GM21360 (cell line): ENCODE results near the gene LRRTM4.

Source experiments
- ATAC-seq: cut with Tn5 transposase; IDR thresholded peaks from one replicate; pipeline ENCODE4 v1.9.1; 2021; ENCODE audit warnings: mild to moderate bottlenecking, moderate library complexity; ENCODE audit not compliant: unreplicated experiment

LRRTM4 gene

GRCh38 chr2:77005522-77005921 lies 516.7 kb downstream of the LRRTM4 start:
- ATAC-seq = no peak

- no peak for ATAC-seq
Measured at GRCh38 chr2:77001895-77002294, 520.3 kb downstream of the LRRTM4 start.

- no peak for ATAC-seq
Measured at GRCh38 chr2:76998704-76999103, 523.5 kb downstream of the LRRTM4 start.

- ATAC-seq = no peak
Measured at GRCh38 chr2:76998152-76998551, 524.0 kb downstream of the LRRTM4 start.

- no peak for ATAC-seq
Measured at GRCh38 chr2:76997296-76997695, 524.9 kb downstream of the LRRTM4 start.

- no peak for ATAC-seq
Measured at GRCh38 chr2:76985387-76986136, 536.6 kb downstream of the LRRTM4 start.

GRCh38 chr2:76984359-76984758 lies 537.8 kb downstream of the LRRTM4 start:
- no peak for ATAC-seq

- no peak for ATAC-seq
Measured at GRCh38 chr2:76980067-76980787, 541.9 kb downstream of the LRRTM4 start.

- no peak for ATAC-seq
Measured at GRCh38 chr2:76977846-76978727, 544.1 kb downstream of the LRRTM4 start.

- no peak for ATAC-seq
Measured at GRCh38 chr2:76975752-76976151, 546.4 kb downstream of the LRRTM4 start.

GRCh38 chr2:76973610-76974009 lies 548.6 kb downstream of the LRRTM4 start:
- no peak for ATAC-seq

- ATAC-seq = no peak
Measured at GRCh38 chr2:76965772-76966171, 556.4 kb downstream of the LRRTM4 start.

GRCh38 chr2:76958749-76959148 lies 563.4 kb downstream of the LRRTM4 start:
- no peak for ATAC-seq

GRCh38 chr2:76953733-76954347 lies 568.3 kb downstream of the LRRTM4 start:
- no peak for ATAC-seq

GRCh38 chr2:76946631-76947145 lies 575.5 kb downstream of the LRRTM4 start:
- no peak for ATAC-seq

GRCh38 chr2:76940559-76940958 lies 581.6 kb downstream of the LRRTM4 start:
- ATAC-seq = no peak

- ATAC-seq = no peak
Measured at GRCh38 chr2:76938153-76938552, 584.0 kb downstream of the LRRTM4 start.

GRCh38 chr2:76932550-76932949 lies 589.6 kb downstream of the LRRTM4 start:
- no peak for ATAC-seq

GRCh38 chr2:76930056-76930744 lies 592.0 kb downstream of the LRRTM4 start:
- no peak for ATAC-seq

GRCh38 chr2:76928026-76928425 lies 594.1 kb downstream of the LRRTM4 start:
- ATAC-seq = no peak
